SK-N-MC (cell line): ENCODE measurements around the gene PRPF6.

Experiments used
- EZH2 ChIP-seq: fragments of 200-600 bp; sonication (generic); IDR thresholded peaks from one replicate; pipeline ENCODE4 v1.6.1; 2017; ENCODE audit warnings: antibody characterized with exemption
- FOXP2 ChIP-seq: optimal IDR thresholded peaks from 2 replicates; pipeline ENCODE3; 2011; ENCODE audit warnings: mild to moderate bottlenecking, moderate library complexity; ENCODE audit not compliant: insufficient read depth; ENCODE audit errors: extremely low read length, control extremely low read depth

GRCh38 chr20:63946986-63947637, 33.8 kb upstream of the PRPF6 start:
- TF ChIP-seq EZH2: no peak
- TF ChIP-seq FOXP2: no peak
